Lower lobe of right lung (tissue), 2 donors: Measurements from ENCODE around the gene ZCCHC4. TPM values are rescaled to one million over a fixed set of nuclear protein-coding genes. Genes with fewer than 3 reads are reported as not detected.

Source experiments
- ATAC-seq, 2 donors: fragments of 200-7000 bp; cut with Tn5 transposase; one replicate each; pipeline ENCODE4 v1.9.1; 2020 to 2022; ENCODE audit warnings: mild to moderate bottlenecking in 2 of 2, moderate library complexity in 2 of 2
- DNase-seq: peaks from one replicate; pipeline ENCODE4 v3.0.0-alpha.2; 2020
- H3K27ac ChIP-seq: fragments of 200-600 bp; one replicate; pipeline ENCODE4 v1.8.0; 2022
- H3K27me3 ChIP-seq: fragments of 200-600 bp; one replicate; pipeline ENCODE4 v1.8.0; 2022; ENCODE audit warnings: low read depth
- H3K36me3 ChIP-seq: fragments of 200-600 bp; one replicate; pipeline ENCODE4 v1.8.0; 2022; ENCODE audit warnings: mild to moderate bottlenecking
- H3K4me1 ChIP-seq: fragments of 200-600 bp; one replicate; pipeline ENCODE4 v1.8.0; 2022
- H3K4me3 ChIP-seq: fragments of 200-600 bp; one replicate; pipeline ENCODE4 v1.8.0; 2022; ENCODE audit warnings: mild to moderate bottlenecking
- H3K9me3 ChIP-seq: fragments of 200-600 bp; one replicate; pipeline ENCODE4 v1.8.0; 2022
- intact Hi-C: fragments of 100-400 bp; cut with DNase I; formaldehyde crosslinking; loops from one replicate; pipeline ENCODE4 v1.11.0; 2022
- total RNA-seq: library from RNA; stranded (reverse); fragmentation: NEBNext Ultra II Directional; extraction: Animal tissue kit (Norgen Biotek cat#: 25700); gene quantifications from one replicate; pipeline ENCODE4 v1.2.1, GENCODE V29; 2021
- TF ChIP-seq, protein P1 (sequence below): fragments of 200-600 bp; IDR thresholded peaks from one replicate; pipeline ENCODE4 v1.8.0; 2022; ENCODE audit warnings: antibody characterized with exemption, mild to moderate bottlenecking
- donor health status: DM: no; HTN: yes; CAD: no; lungs with severe emphysema.

Gene ZCCHC4
- total RNA-seq, 1 donor from 2014 or later = 12.2 TPM

GRCh38 chr4:25379591-25379990 lies 67.0 kb downstream of the ZCCHC4 start:
- DNase-seq = no peak
- TF ChIP-seq, protein P1, sequence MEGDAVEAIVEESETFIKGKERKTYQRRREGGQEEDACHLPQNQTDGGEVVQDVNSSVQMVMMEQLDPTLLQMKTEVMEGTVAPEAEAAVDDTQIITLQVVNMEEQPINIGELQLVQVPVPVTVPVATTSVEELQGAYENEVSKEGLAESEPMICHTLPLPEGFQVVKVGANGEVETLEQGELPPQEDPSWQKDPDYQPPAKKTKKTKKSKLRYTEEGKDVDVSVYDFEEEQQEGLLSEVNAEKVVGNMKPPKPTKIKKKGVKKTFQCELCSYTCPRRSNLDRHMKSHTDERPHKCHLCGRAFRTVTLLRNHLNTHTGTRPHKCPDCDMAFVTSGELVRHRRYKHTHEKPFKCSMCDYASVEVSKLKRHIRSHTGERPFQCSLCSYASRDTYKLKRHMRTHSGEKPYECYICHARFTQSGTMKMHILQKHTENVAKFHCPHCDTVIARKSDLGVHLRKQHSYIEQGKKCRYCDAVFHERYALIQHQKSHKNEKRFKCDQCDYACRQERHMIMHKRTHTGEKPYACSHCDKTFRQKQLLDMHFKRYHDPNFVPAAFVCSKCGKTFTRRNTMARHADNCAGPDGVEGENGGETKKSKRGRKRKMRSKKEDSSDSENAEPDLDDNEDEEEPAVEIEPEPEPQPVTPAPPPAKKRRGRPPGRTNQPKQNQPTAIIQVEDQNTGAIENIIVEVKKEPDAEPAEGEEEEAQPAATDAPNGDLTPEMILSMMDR = no peak
- no peak for ATAC-seq
- Histone ChIP-seq H3K4me3 (no peak overlapping the region), H3K36me3 (peaks cover 44% of the 10 kb centered on the region), H3K9me3 (no peaks in the 10 kb centered on the region), H3K4me1 (peaks cover 23% of the 10 kb centered on the region), H3K27ac (no peak overlapping the region), H3K27me3 (no peaks in the 10 kb centered on the region)
- intact Hi-C loops = no loop called here

DNA sequence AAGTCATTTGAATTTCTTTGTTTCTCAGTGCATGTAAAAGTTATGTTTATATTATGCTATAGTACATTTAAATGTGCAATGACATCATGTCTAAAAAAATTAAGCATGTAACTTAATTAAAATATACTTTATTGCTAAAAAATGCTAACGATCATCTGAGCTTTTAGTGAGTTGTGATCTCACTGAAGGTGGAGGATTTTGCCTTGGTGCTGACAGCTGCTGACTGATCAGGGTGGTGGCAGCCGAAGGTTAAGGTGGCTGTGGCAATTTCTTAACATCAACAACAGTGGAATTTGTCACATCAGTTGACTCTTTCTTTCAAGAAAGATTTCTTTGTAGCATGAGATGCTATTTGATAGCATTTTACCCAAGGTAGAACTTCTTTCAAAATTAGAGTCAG lies 71.1 kb downstream of the ZCCHC4 start:
- no peaks in the 10 kb centered on the region for H3K9me3 ChIP-seq
- DNase-seq = no peak
- H3K36me3 ChIP-seq = peaks cover 71% of the 10 kb centered on the region
- TF ChIP-seq, protein P1 = no peak
- no peak overlapping the region for H3K4me3 ChIP-seq
- ATAC-seq = no peak
- H3K27me3 ChIP-seq = no peaks in the 10 kb centered on the region
- intact Hi-C loops = no loop called here
- no peak overlapping the region for H3K27ac ChIP-seq
- H3K4me1 ChIP-seq = peaks cover 10% of the 10 kb centered on the region

DNA sequence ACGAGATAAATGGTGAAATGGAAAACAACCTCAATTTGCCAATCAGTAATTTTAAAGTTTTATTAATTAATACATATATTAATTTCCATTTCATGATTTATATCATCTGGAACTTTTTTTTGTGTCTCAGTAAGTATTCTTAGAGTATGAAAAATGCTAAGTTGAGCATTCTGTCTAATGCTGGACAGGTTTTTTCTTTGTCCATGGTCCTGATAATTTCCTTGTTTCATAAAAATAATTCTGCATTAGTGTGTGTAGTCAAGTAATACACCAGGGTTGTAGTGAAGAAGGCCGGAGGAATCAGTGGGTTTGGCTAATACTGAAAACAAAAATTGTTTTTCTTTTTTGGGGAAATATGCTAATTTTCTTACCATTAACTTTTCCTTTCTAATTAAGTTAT lies 74.4 kb downstream of the ZCCHC4 start:
- no peaks in the 10 kb centered on the region for H3K27me3 ChIP-seq
- DNase-seq (no peak), ATAC-seq (no peak)
- TF ChIP-seq, protein P1 = no peak
- H3K9me3 ChIP-seq = no peaks in the 10 kb centered on the region
- no peak overlapping the region for H3K4me3 ChIP-seq
- intact Hi-C loops = no loop called here
- H3K36me3 ChIP-seq = peaks cover 86% of the 10 kb centered on the region
- H3K27ac ChIP-seq = no peak overlapping the region
- no peaks in the 10 kb centered on the region for H3K4me1 ChIP-seq

DNA sequence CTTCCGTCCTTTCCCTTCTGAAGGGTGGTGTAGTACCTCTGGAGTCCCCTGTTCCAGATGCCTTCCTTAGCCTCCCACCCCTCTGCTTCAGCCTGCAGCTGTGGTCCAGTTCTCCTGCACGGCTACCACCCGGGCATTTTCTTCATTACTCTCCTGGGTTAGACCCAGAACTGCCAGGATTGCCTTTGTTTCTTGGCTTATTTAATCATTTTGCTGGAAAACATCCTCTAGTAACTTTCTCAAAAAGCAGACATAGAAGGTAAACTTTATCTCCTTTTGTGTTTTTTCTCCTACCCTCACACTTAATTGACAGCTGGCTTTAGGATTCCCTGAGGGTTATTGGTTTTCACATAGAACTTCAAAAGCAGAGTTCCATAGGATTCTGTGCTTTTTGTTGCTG lies 84.7 kb downstream of the ZCCHC4 start:
- Histone ChIP-seq H3K36me3 (peaks cover 100% of the 10 kb centered on the region), H3K9me3 (peaks cover 7% of the 10 kb centered on the region), H3K27ac (no peak overlapping the region), H3K4me3 (no peak overlapping the region), H3K27me3 (no peaks in the 10 kb centered on the region), H3K4me1 (no peaks in the 10 kb centered on the region)
- DNase-seq = no peak
- intact Hi-C loops = no loop called here
- ATAC-seq = no peak
- TF ChIP-seq, protein P1 = no peak

GRCh38 chr4:25399510-25399909 lies 86.9 kb downstream of the ZCCHC4 start:
- no peak for DNase-seq
- TF ChIP-seq, protein P1 = no peak
- H3K36me3 ChIP-seq = peaks cover 100% of the 10 kb centered on the region

DNA sequence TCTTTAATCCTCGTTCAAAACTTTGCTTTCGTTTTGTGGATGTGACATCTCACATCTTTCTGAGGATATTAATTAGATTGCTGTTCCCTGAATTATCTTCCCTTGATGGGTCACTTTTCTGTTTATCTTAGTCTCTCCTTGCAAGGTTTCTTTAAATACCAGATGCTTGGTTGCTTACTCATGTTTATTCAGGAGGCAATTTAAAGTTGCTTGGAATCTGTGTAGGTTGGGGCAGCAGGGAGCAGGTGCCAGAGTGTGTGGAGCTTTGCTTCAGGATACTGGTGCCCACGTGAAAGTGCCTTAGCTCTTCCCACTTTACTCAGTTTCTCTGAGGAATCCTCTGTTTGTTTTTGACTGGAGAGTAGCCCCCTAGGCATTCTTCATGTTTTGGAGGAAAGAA lies 88.5 kb downstream of the ZCCHC4 start:
- peaks cover 100% of the 10 kb centered on the region for H3K36me3 ChIP-seq
- H3K27me3 ChIP-seq = no peaks in the 10 kb centered on the region
- intact Hi-C loops = no loop called here
- DNase-seq (no peak), ATAC-seq (peak in 1 of 2 donors; percentile 56)
- no peak overlapping the region for H3K4me3 ChIP-seq
- no peaks in the 10 kb centered on the region for H3K4me1 ChIP-seq
- TF ChIP-seq, protein P1 = no peak
- H3K9me3 ChIP-seq = peaks cover 7% of the 10 kb centered on the region
- no peak overlapping the region for H3K27ac ChIP-seq

More at GRCh38 chr4:25399510-25399909, 86.9 kb downstream of the ZCCHC4 start:
- H3K9me3 ChIP-seq = peaks cover 7% of the 10 kb centered on the region
- no peaks in the 10 kb centered on the region for H3K27me3 ChIP-seq
- H3K4me1 ChIP-seq = no peaks in the 10 kb centered on the region
- no peak overlapping the region for H3K4me3 ChIP-seq
- H3K27ac ChIP-seq = no peak overlapping the region
- intact Hi-C loops = no loop called here
- ATAC-seq = no peak
